Hematopoietic multipotent progenitor cell (in vitro differentiated cells): ENCODE measurements around the gene SERINC2. TPM values are rescaled to one million over a fixed set of nuclear protein-coding genes. Genes with fewer than 3 reads are reported as not detected.
"Not testable (repeated sequence)": the region's sequence is repeated elsewhere in the genome, so short reads cannot be mapped to it uniquely, and the experiment has no call there.

Experiments used
- DNase-seq, 3 donors: peaks; one replicate each; pipeline ENCODE4 v3.0.0-alpha.2; 2011 to 2015; ENCODE audit warnings: low read depth in 2 of 3, low spot score in 2 of 3
- total RNA-seq: library from RNA; depleted of rRNA; stranded (reverse); fragments of >200 nt; gene quantifications from one replicate; pipeline ENCODE4 v1.2.3, GENCODE V29; 2012

Gene SERINC2
- total RNA-seq, 1 donor, result 0.54 TPM

- no peak for DNase-seq
These were observed 40.5 kb downstream of the SERINC2 start for GRCh38 chr1:31453384-31454079.

DNA sequence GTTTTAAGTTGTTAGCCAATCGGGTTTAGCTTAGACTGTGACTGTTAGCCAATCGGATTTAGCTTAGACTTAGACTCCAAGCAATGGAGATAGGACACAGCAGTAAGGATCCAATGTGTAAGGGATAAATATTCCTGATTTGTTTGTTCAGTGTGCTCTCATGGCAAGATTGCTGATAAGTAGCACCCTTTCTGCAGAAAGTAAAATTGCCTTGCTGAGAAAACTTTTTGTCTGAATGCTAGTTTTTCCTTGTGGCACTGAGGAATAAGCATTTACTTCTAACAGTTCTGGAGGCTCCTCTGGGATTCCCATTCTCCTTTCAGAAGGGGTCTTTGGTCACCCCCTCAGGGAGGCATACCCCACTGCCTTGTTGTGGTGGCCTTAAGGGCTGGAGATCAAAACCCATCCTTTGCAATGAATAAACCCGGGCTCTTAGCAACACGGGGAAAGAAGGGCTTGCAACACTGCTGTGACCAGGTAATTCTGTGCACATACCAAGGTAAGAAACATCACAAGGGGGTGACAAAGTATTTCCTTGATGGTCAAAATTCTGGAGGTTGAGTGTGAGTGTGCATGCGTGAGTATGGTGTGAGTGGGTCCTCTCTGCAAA is 45.4 kb downstream of the SERINC2 start:
- peak in 1 of 3 donors; percentile 20 for DNase-seq

GRCh38 chr1:31460027-31460426 is 47.0 kb downstream of the SERINC2 start:
- no peak for DNase-seq

DNA sequence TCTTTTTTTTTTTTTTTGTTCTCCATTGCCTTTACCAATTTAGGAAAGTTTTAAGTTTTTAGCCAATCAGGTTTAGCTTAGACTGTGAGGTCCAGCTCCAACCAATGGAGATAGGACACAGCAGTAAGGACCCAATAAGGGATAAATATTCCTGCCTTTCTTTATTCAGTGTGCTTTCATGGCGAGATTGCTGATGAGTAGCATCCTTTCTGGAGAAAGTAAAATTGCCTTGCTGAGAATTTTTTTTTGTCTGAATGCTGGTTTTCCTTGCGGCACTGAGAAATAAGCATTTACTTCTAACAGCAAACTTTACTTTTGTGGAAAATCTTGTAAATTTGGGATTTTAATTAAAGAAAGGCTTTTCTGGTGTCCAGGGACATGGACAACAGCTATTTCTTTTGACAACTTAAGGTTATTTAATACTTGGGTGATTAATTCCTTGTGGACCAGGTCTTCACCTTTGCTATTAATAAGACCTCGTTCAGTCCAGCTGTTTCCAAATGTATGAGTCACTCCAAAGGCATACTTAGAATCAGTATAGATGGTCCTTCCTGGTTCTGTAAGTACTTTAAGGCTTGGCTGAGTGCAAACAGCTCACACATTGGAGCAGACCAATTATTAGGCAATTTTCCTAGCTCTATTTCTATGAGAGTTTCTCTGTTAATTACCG is 54.1 kb downstream of the SERINC2 start:
- DNase-seq, result no peak

- no peak for DNase-seq
These were observed 57.8 kb downstream of the SERINC2 start for GRCh38 chr1:31470794-31471315.

DNA sequence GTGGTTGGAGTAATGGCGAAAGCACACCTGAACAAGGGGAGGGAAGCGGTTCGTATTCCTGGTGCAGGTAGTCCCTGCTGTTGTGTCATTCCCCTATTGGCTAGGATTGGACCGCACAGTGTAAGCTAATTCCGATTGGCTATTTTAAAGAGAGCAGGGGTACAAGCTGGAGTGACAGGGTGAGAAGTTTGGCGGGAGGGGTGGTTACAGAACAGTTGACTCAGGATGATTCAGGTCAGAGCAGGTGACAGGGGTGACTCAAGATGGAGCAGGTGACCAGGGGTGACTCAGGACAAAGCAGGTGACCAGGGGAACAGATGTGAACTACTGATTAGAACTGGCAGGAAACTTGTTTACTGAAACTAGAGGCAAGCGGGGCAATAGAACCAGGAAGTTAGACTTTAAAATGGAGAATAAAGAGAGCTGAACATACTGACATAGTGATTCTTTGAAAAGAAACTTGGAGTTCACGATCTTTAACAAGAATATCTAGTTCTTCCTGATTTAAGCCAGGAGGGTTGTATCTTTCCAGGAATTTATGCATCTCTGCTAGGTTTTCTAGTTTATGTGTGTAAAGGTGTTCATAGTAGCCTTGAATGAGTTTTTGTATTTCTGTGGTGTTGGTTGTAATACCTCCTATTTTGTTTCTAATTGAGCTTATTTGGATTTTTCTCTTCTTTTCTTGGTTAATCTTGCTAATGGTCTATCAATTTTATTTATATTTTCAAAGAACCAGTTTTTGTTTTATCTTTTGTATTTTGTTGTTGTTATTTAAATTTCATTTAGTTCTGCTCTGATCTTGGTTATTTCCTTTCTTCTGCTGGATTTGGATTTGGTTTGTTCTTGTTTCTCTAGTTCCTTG is 58.7 kb downstream of the SERINC2 start:
- DNase-seq, result peak in 2 of 3 donors; percentile 80 to 82

DNA sequence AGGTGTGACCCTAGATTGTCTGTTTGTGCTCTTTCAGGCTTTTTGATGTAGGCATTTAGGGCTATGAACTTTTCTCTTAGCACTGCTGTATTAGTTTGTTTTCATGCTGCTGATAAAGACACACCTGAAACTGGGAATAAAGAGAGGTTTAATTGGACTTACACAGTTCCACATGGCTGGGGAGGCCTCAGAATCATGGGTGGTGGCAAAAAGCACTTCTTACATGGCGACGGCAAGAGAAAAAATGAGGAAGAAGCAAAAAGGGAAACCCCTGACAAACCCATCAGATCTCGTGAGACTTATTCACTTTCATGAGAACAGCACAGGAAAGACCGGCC is 59.3 kb downstream of the SERINC2 start:
- DNase-seq, result peak in 2 of 3 donors; percentile 30 to 34

GRCh38 chr1:31472673-31473072 is 59.7 kb downstream of the SERINC2 start:
- DNase-seq, result not testable (repeated sequence)

DNA sequence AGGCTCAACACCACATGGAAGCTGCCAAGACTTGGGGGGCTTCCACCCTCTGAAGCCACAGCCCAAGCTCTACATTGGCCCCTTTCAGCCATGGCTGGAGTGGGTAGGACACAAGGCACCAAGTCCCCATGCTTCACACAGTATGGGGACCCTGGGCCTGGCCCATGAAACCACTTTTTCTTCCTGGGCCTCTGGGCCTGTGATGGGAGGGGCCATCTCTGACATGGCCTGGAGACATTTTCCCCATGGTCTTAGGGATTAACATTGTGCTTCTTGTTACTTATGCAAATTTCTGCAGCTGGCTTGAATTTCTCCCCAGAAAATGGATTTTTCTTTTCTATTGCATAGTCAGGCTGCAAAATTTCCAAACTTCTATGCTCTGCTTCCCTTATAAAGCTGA is 60.5 kb downstream of the SERINC2 start:
- not testable (repeated sequence) for DNase-seq

DNA sequence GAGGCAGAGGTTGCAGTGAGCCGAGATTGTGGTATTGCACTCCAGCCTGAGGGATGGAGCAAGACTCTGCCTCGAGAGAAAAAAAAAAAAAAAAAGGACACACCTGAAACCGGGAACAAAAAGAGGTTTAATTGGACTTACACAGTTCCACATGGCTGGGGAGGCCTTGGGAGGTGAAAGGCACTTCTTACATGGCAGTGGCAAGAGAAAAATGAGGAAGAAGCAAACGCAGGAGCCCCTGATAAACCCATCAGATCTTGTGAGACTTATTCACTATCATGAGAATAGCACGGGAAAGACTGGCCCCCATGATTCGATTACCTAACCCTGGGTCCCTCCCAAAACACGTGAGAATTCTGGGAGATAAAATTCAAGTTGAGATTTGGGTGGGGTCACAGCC is 61.6 kb downstream of the SERINC2 start:
- DNase-seq, result not testable (repeated sequence)

DNA sequence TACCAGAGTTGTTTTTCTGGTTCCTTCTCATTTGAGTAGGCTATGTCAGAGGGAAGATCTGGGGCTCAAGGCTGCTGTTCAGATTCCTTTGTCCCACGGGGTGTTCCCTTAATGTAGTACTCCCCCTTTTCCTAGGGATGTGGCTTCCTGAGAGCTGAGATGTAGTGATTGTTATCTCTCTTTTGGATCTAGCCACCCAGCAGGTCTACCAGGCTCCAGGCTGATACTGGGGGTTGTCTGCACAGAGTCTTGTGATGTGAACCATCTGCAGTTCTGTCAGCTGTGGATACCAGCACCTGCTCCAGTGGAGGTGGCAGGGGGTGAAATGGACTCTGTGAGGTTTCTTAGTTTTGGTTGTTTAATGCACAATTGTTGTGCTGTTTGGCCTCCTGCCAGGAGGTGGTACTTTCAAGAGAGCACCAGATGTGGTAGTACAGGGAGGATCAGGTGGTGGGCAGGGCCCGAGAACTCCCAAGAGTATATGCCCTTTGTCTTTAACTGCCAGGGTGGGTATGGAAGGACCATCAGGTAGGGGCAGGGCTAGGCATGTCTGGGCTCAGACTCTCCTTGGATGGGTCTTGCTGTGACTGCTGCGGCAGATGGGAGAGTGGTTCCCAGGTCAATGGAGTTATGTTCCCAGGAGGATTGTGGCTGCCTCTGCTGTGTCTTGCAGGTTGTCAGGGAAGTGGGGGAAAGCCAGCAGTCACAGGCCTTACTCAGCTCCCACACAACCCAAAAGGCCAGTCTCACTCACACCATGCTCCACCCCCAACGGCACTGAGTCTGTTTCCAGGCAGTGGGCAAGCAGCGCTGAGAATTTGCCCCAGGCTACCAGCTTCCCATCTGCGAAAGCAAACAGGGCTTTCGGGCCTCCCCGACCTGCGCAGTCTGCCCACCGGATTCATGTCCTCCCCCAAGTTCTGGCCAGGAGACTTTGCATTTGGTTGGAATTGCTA is 64.2 kb downstream of the SERINC2 start:
- DNase-seq, result peak in 2 of 3 donors; percentile 29 to 51

GRCh38 chr1:31478167-31478566 is 65.2 kb downstream of the SERINC2 start:
- DNase-seq, result no peak

- DNase-seq, result no peak
These were observed 66.8 kb downstream of the SERINC2 start for GRCh38 chr1:31479811-31480210.

DNA sequence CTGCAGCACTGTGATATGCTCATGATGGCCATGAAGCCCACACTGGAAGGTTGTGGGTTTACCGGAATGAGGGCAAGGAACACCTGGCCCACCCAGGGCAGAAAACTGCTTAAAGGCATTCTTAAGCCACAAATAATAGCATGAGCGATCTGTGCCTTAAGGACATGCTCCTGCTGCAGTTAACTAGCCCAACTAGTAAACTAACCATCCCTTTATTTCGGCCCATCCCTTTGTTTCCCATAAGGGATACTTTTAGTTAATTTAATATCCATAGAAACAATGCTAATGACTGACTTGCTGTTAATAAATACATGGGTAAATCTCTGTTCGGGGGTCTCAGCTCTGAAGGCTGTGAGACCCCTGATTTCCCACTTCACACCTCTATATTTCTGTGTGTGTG is 67.4 kb downstream of the SERINC2 start:
- DNase-seq, result not testable (repeated sequence)

DNA sequence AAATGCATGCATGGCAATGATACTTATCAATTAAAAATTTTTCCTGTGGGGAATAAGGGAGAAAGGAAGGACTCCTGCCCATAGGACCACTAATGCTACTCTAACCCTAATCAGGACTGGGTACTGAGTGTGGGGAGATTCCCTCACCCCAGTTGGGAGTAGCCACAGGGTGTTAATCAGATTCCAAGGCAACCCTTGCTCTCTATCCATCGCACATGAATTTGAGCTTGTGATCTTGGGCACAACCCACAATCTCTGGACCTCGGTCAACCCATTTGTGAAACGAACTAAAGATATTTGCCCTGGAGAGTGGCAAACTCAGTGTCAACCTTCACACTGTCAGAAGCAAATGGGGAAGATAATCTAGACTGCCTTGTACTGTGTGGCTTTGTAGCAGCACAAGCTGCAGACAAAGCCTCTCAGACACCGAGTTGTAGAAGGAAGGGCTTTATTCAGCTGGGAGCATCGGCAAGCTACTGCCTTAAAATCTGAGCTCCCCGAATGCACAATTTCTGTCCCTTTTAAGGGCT is 69.5 kb downstream of the SERINC2 start:
- no peak for DNase-seq

GRCh38 chr1:31483012-31483946 is 70.3 kb downstream of the SERINC2 start:
- DNase-seq, result peak in 2 of 3 donors; percentile 92 to 99
